22Rv1 (cell line): ENCODE data around the gene FKBP1A.

Source experiments
- ZFX ChIP-seq: fragments of 450-650 bp; IDR thresholded peaks from 2 replicates; pipeline ENCODE4 v1.6.1; 2017; ENCODE audit warnings: antibody characterized with exemption, borderline replicate concordance
- TF ChIP-seq, protein P1 (sequence below): fragments of 450-650 bp; IDR thresholded peaks from 2 replicates; pipeline ENCODE4 v1.5.1; 2017; ENCODE audit warnings: mild to moderate bottlenecking

DNA sequence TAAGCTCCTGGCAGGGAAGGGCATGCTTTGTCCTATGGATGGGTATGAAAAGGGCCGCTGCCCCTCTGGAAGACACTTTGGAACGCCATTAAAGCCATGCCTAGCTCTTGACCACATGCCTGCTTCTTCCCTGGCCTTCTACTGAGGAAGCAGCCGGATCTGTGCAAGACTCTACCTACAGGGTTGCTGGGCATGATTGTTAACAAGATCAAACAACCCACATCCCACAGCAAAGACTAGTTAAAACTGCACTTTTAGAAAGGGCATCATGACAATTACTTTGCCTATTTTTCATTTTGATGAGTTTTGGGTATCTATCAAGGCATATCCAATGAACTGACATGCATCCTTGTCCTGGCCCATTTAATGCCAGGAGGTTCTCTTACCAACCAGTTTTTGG lies 48.3 kb upstream of the FKBP1A start:
- TF ChIP-seq, protein P1, sequence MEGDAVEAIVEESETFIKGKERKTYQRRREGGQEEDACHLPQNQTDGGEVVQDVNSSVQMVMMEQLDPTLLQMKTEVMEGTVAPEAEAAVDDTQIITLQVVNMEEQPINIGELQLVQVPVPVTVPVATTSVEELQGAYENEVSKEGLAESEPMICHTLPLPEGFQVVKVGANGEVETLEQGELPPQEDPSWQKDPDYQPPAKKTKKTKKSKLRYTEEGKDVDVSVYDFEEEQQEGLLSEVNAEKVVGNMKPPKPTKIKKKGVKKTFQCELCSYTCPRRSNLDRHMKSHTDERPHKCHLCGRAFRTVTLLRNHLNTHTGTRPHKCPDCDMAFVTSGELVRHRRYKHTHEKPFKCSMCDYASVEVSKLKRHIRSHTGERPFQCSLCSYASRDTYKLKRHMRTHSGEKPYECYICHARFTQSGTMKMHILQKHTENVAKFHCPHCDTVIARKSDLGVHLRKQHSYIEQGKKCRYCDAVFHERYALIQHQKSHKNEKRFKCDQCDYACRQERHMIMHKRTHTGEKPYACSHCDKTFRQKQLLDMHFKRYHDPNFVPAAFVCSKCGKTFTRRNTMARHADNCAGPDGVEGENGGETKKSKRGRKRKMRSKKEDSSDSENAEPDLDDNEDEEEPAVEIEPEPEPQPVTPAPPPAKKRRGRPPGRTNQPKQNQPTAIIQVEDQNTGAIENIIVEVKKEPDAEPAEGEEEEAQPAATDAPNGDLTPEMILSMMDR = no peak
- TF ChIP-seq ZFX = no peak
